Measurements from ENCODE around the gene ALKBH5.

DNA sequence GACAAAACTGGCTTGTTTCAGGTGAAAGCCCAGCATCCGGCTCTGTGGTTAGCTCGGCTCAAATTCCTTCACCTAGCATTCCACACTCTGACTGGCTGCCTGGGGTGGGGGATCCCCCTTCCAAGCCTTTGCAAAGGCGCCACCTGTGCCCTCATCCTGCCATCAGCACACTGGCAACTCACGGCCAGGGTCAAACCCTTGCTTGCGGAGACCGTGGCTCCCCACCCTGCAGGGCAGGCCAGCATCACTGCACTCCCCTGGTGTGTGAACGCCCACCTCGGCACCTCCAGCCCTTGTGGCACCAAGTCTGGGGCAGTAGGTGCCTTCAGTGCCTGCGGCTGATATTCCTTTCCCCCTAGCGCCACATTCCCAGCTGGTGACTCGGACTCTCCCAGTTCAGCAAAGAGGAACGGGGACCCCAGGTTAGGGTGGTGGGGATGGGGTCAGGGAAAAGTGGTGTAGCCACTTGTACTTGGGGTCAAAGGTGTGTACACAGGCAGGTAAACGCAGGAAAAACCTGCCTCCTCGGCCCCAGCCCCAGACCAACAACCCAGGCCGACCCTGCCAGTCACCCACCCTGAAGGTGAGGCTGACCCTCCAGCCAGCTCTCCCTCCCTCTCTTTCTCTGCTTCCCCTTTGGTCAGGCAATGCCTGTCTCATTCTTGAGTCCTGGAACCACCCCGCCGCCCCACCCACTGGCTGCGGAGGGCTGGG is 73.8 kb downstream of the ALKBH5 start:
- TF ChIP-seq, protein P1, sequence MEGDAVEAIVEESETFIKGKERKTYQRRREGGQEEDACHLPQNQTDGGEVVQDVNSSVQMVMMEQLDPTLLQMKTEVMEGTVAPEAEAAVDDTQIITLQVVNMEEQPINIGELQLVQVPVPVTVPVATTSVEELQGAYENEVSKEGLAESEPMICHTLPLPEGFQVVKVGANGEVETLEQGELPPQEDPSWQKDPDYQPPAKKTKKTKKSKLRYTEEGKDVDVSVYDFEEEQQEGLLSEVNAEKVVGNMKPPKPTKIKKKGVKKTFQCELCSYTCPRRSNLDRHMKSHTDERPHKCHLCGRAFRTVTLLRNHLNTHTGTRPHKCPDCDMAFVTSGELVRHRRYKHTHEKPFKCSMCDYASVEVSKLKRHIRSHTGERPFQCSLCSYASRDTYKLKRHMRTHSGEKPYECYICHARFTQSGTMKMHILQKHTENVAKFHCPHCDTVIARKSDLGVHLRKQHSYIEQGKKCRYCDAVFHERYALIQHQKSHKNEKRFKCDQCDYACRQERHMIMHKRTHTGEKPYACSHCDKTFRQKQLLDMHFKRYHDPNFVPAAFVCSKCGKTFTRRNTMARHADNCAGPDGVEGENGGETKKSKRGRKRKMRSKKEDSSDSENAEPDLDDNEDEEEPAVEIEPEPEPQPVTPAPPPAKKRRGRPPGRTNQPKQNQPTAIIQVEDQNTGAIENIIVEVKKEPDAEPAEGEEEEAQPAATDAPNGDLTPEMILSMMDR (IDR thresholded peaks at IDR 0.05): no peak
- TF ChIP-seq POLR2A (IDR thresholded peaks at IDR 0.05): no peak

All from heart left ventricle (tissue), 13 donors.